Tibial nerve (tissue), 4 donors: ENCODE measurements around the gene TLK1. TPM values are rescaled to one million over a fixed set of nuclear protein-coding genes. Genes with fewer than 3 reads are reported as not detected.

Experiments used
- DNase-seq, 2 donors: peaks; one replicate each; pipeline ENCODE4 v3.0.0-alpha.2; 2019; ENCODE audit warnings: low spot score in 2 of 2
- H3K27ac ChIP-seq, 4 donors: fragments of 200-600 bp; sonication (generic) in 3 of 4; one replicate each; pipeline ENCODE4 v1.5.1; 2017 to 2019; ENCODE audit warnings: mild to moderate bottlenecking in 1 of 4
- H3K27me3 ChIP-seq, 2 donors: fragments of 200-600 bp; sonication (generic) in 1 of 2; one replicate each; pipeline versions ENCODE4 v1.5.1 to v1.6.0; 2017 to 2019
- H3K36me3 ChIP-seq, 3 donors: fragments of 200-600 bp; sonication (generic); one replicate each; pipeline ENCODE4 v1.5.1; 2018 to 2019
- H3K4me1 ChIP-seq, 4 donors: fragments of 200-600 bp; sonication (generic) in 3 of 4; one replicate each; pipeline ENCODE4 v1.5.1; 2017 to 2019
- H3K4me3 ChIP-seq, 4 donors: fragments of 200-600 bp; sonication (generic) in 3 of 4; one replicate each; pipeline ENCODE4 v1.5.1; 2017 to 2019; ENCODE audit warnings: mild to moderate bottlenecking in 1 of 4, moderate library complexity in 1 of 4
- H3K9me3 ChIP-seq, 4 donors: fragments of 200-600 bp; sonication (generic) in 3 of 4; one replicate each; pipeline ENCODE4 v1.5.1; 2017 to 2019
- CTCF ChIP-seq, 5 experiments: fragments of 200-600 bp in 3 of 5; fragments of 450-650 bp in 2 of 5; sonication (generic) in 3 of 5; IDR thresholded peaks; one replicate each; pipeline ENCODE4 v1.5.1; 2016 to 2019; ENCODE audit warnings: antibody characterized with exemption in 5 of 5, mild to moderate bottlenecking in 3 of 5, moderate library complexity in 2 of 5
- EP300 ChIP-seq, 2 donors: sonication (generic); formaldehyde crosslinking; IDR thresholded peaks; one replicate each; pipeline ENCODE4 v1.6.1; 2017; ENCODE audit warnings: antibody characterized with exemption in 2 of 2, mild to moderate bottlenecking in 1 of 2
- POLR2A ChIP-seq, 2 donors: fragments of 450-650 bp; IDR thresholded peaks; one replicate each; pipeline ENCODE4 v1.6.1; 2017; ENCODE audit warnings: antibody characterized with exemption in 2 of 2, mild to moderate bottlenecking in 2 of 2, moderate library complexity in 2 of 2
- WGBS, 2 donors: methylation state at CpG; one replicate each; pipeline ENCODE4 v1.1.5; 2018; 5-methylcytosine and 5-hydroxymethylcytosine counted together
- total RNA-seq, 4 donors: library from RNA; depleted of rRNA; stranded (reverse); fragments of >200 nt; gene quantifications; one replicate each; pipeline ENCODE4 v1.1.0, GENCODE V29; 2016

The TLK1 gene
- total RNA-seq, 4 donors from 2014 or later: 25.7 to 54.7 (median 45.4) TPM

DNA sequence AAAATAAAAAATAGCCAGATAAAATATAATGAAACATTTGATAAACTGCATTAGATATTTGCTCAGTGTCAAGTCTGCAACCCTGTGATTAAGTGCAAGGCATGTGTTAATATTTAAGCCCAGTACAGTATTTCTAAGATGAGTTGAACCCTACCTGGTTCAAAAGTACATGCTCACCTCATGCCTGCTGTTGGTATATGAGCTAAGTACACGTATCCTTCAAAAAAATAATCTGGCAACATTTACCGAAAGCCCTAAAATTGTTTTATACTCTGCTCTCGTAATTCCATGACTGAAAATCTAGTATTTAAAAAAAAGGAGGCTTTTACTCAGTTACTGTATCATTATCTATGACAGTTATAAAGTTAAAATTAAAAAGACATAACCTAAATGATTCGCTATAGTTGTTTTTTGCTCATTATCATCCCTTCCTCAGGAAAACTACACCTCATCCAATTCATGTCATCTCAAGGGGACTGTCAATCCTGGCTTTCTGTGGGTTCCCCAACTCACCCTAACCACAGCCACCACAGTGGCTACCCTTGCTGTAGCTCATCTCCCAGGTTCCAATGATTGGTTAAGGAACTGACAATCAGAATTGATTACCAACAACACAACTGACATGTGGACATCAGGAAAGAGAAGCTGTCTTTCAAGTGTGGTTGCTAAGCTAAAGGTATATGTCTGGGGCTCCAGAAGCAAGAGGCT is 10.6 kb downstream of the TLK1 start:
- TF ChIP-seq EP300 (IDR thresholded peaks at IDR 0.05): no peak
- TF ChIP-seq CTCF (IDR thresholded peaks at IDR 0.05): no peak
- no peak for TF ChIP-seq POLR2A (IDR thresholded peaks at IDR 0.05)
- no peak overlapping the region for H3K27ac ChIP-seq
- WGBS, 2 donors: 95 to 96% methylated on average over 4 of the region's 4 CpGs
- H3K4me1 ChIP-seq: peaks cover 0 to 29% (median 6%) of the 10 kb centered on the region in 4 donors
- no peaks in the 10 kb centered on the region for H3K36me3 ChIP-seq
- DNase-seq: no peak
- no peaks in the 10 kb centered on the region for H3K27me3 ChIP-seq
- no peak overlapping the region for H3K4me3 ChIP-seq
- H3K9me3 ChIP-seq: no peaks in the 10 kb centered on the region

DNA sequence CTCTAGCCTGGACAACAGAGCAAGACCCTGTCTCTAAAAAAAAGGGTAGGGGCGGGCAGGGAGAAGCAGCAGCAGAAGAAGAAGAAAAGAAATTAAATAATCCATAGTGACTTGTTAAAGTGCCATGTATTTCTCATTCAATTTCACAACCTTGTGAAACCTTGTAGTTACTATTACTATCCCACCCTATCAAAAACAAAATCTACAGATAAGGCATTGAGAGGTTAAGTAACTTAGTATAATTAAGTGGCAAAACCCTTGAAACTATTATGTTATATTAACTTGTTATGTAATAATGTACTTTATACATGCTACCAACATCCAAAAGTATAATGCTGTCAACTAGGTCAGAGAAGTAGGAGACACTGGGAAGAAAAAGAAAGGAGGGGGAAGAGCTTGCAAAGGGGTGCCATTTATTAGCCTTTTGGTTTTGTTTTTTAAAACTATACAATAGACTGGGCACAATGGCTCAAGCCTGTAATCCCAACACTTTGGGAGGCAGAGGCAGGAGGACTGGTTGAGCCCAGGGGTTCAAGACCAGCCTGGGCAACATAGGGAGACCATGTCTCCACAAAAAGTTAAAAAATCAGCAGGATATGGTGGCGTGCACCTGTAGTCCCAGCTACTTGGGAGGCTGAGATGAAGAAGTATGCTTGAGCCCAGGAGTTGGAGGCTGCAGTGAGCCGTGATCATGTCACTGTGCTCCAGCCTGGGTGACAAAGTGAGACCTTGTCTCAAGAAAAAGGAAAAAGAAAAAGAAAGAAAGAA is 11.3 kb downstream of the TLK1 start:
- H3K36me3 ChIP-seq: no peaks in the 10 kb centered on the region
- no peak overlapping the region for H3K27ac ChIP-seq
- no peak for DNase-seq
- no peaks in the 10 kb centered on the region for H3K9me3 ChIP-seq
- peaks cover 0 to 21% (median 6%) of the 10 kb centered on the region in 4 donors for H3K4me1 ChIP-seq
- TF ChIP-seq POLR2A (IDR thresholded peaks at IDR 0.05) (no peak), EP300 (IDR thresholded peaks at IDR 0.05) (no peak), CTCF (IDR thresholded peaks at IDR 0.05) (no peak)
- WGBS, 2 donors: 94 to 98% methylated on average over 3 of the region's 3 CpGs
- H3K4me3 ChIP-seq: no peak overlapping the region
- no peaks in the 10 kb centered on the region for H3K27me3 ChIP-seq

GRCh38 chr2:171147081-171147480 is 13.6 kb downstream of the TLK1 start:
- no peak for DNase-seq
- H3K4me1 ChIP-seq: peaks cover 0 to 27% (median 6%) of the 10 kb centered on the region in 4 donors

GRCh38 chr2:171146633-171147032 is 14.1 kb downstream of the TLK1 start:
- DNase-seq: no peak
- no peaks in the 10 kb centered on the region for H3K9me3 ChIP-seq
- H3K4me3 ChIP-seq: no peak overlapping the region
- H3K4me1 ChIP-seq: peaks cover 0 to 31% (median 8%) of the 10 kb centered on the region in 4 donors
- peak overlapping the region in 1 of 4 donors; percentile 29 for H3K27ac ChIP-seq
- 44 to 48% methylated on average over 1 of the region's 1 CpG for WGBS, 2 donors
- no peak for TF ChIP-seq POLR2A (IDR thresholded peaks at IDR 0.05)
- no peak for TF ChIP-seq EP300 (IDR thresholded peaks at IDR 0.05)
- no peak for TF ChIP-seq CTCF (IDR thresholded peaks at IDR 0.05)
- H3K36me3 ChIP-seq: no peaks in the 10 kb centered on the region
- no peaks in the 10 kb centered on the region for H3K27me3 ChIP-seq

More at GRCh38 chr2:171147081-171147480, 13.6 kb downstream of the TLK1 start:
- Histone ChIP-seq H3K36me3 (no peaks in the 10 kb centered on the region), H3K27me3 (no peaks in the 10 kb centered on the region), H3K9me3 (no peaks in the 10 kb centered on the region), H3K27ac (peak overlapping the region in 1 of 4 donors; percentile 29), H3K4me3 (no peak overlapping the region)
- no peak for TF ChIP-seq EP300 (IDR thresholded peaks at IDR 0.05)
- WGBS, 2 donors: 42 to 51% methylated on average over 2 of the region's 2 CpGs

- 82 to 95% methylated on average over 2 of the region's 2 CpGs for WGBS, 2 donors
- H3K4me3 ChIP-seq: no peak overlapping the region
- no peaks in the 10 kb centered on the region for H3K9me3 ChIP-seq
- no peaks in the 10 kb centered on the region for H3K27me3 ChIP-seq
- H3K27ac ChIP-seq: no peak overlapping the region
- H3K4me1 ChIP-seq: peaks cover 0 to 36% (median 10%) of the 10 kb centered on the region in 4 donors
- no peaks in the 10 kb centered on the region for H3K36me3 ChIP-seq
- no peak for DNase-seq
- TF ChIP-seq CTCF (IDR thresholded peaks at IDR 0.05) (no peak), EP300 (IDR thresholded peaks at IDR 0.05) (no peak)
These were observed 14.6 kb downstream of the TLK1 start for GRCh38 chr2:171146071-171146470.
